K562 (cell line): ENCODE results near the gene CCDC127. TPM values are rescaled to one million over a fixed set of nuclear protein-coding genes. Genes with fewer than 3 reads are reported as not detected.

Source experiments
- BRF2 ChIP-seq: IDR thresholded peaks from 3 replicates; pipeline ENCODE4 v1.6.1; 2011; ENCODE audit warnings: borderline replicate concordance, mild to moderate bottlenecking; ENCODE audit not compliant: insufficient read length, insufficient read depth
- CLOCK ChIP-seq: fragments of 250-450 bp; sonication (Bioruptor Pico); IDR thresholded peaks from 2 replicates; pipeline ENCODE4 v1.4.0; 2020; ENCODE audit warnings: mild to moderate bottlenecking, moderate library complexity, borderline replicate concordance
- HNRNPK ChIP-seq: fragments of 200-400 bp; formaldehyde crosslinking; IDR thresholded peaks from one replicate; pipeline ENCODE4 v1.6.1; 2018; ENCODE audit warnings: mild to moderate bottlenecking, low read depth, low read length; ENCODE audit not compliant: poor library complexity, severe bottlenecking
- KAT7 ChIP-seq: sonication (generic); formaldehyde crosslinking; IDR thresholded peaks from 2 replicates; pipeline ENCODE4 v1.8.0; 2022; ENCODE audit warnings: missing genetic modification reagents, mild to moderate bottlenecking, borderline replicate concordance
- REST ChIP-seq, 2 experiments: fragments of 450-650 bp; formaldehyde crosslinking in 1 of 2; IDR thresholded peaks; 2 replicates each; pipeline versions ENCODE4 v1.4.0 to v1.6.1; 2014 to 2020; ENCODE audit warnings: mild to moderate bottlenecking in 2 of 2, borderline replicate concordance in 1 of 2, low read depth in 1 of 2
- polyA plus RNA-seq, 8 experiments: library from polyadenylated mRNA; depleted of rRNA in 4 of 8; stranded (reverse) in 5 of 8; unstranded in 3 of 8; fragments of >200 nt; fragmentation: Nextera tagmentation in 2 of 8; fragmentation: Illumina TruSeq in 1 of 8; extraction: Ambion mirVana in 2 of 8; extraction: Trizol in 1 of 8; gene quantifications; 2 replicates each; pipeline versions ENCODE4 v1.2.1 to v1.2.3, GENCODE V29; 2011 to 2014; ENCODE audit warnings: inconsistent platforms in 1 of 8, missing spikeins in 1 of 8
- total RNA-seq, 7 experiments: library from RNA; depleted of rRNA in 6 of 7; stranded (reverse); fragments of >200 nt in 6 of 7; fragmentation: Illumina TruSeq in 2 of 7; extraction: Trizol in 2 of 7; gene quantifications; 2 replicates each; pipeline versions ENCODE4 v1.2.1 to v1.2.3, GENCODE V29; 2011 to 2021; ENCODE audit warnings: low replicate concordance in 1 of 7
- TF ChIP-seq, protein P1 (sequence below): sonication (generic); formaldehyde crosslinking; IDR thresholded peaks from 2 replicates; pipeline ENCODE4 v1.8.0; 2022; ENCODE audit warnings: mild to moderate bottlenecking, missing genetic modification reagents, borderline replicate concordance
- TF ChIP-seq, protein P2 (sequence below): fragments of 250-450 bp; sonication (Bioruptor Pico); IDR thresholded peaks from 2 replicates; pipeline ENCODE4 v1.9.0; 2021; ENCODE audit warnings: mild to moderate bottlenecking, inconsistent platforms

The CCDC127 gene
- total and polyA plus RNA-seq, 9 of the 15 experiments (the other 6 are each of a cell fraction or from before 2014, with no cell fraction given), result 2.7 to 4.5 (median 4.1) TPM

- TF ChIP-seq, protein P1, sequence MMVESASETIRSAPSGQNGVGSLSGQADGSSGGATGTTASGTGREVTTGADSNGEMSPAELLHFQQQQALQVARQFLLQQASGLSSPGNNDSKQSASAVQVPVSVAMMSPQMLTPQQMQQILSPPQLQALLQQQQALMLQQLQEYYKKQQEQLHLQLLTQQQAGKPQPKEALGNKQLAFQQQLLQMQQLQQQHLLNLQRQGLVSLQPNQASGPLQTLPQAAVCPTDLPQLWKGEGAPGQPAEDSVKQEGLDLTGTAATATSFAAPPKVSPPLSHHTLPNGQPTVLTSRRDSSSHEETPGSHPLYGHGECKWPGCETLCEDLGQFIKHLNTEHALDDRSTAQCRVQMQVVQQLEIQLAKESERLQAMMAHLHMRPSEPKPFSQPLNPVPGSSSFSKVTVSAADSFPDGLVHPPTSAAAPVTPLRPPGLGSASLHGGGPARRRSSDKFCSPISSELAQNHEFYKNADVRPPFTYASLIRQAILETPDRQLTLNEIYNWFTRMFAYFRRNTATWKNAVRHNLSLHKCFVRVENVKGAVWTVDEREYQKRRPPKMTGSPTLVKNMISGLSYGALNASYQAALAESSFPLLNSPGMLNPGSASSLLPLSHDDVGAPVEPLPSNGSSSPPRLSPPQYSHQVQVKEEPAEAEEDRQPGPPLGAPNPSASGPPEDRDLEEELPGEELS, result no peak
- TF ChIP-seq KAT7 (no peak), BRF2 (no peak), CLOCK (CRISPR knock-in tag) (no peak), HNRNPK (no peak), REST (IDR thresholded peaks at IDR 0.05; ENCODE audit: borderline replicate concordance) (no peak), REST (CRISPR knock-in tag; IDR thresholded peaks at IDR 0.05; ENCODE audit: low read depth) (no peak)
- TF ChIP-seq, protein P2, sequence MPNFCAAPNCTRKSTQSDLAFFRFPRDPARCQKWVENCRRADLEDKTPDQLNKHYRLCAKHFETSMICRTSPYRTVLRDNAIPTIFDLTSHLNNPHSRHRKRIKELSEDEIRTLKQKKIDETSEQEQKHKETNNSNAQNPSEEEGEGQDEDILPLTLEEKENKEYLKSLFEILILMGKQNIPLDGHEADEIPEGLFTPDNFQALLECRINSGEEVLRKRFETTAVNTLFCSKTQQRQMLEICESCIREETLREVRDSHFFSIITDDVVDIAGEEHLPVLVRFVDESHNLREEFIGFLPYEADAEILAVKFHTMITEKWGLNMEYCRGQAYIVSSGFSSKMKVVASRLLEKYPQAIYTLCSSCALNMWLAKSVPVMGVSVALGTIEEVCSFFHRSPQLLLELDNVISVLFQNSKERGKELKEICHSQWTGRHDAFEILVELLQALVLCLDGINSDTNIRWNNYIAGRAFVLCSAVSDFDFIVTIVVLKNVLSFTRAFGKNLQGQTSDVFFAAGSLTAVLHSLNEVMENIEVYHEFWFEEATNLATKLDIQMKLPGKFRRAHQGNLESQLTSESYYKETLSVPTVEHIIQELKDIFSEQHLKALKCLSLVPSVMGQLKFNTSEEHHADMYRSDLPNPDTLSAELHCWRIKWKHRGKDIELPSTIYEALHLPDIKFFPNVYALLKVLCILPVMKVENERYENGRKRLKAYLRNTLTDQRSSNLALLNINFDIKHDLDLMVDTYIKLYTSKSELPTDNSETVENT (CRISPR knock-in tag), result no peak
Measured at GRCh38 chr5:218457-219291, 721 bp upstream of the CCDC127 start (continued).
